Endodermal cell (in vitro differentiated cells): ENCODE data around the gene SBK2. TPM values are rescaled to one million over a fixed set of nuclear protein-coding genes. Genes with fewer than 3 reads are reported as not detected.

Experiments
- DNase-seq: peaks from one replicate; pipeline ENCODE4 v3.0.0-alpha.2; 2017
- H3K27ac ChIP-seq: 2 replicates; pipeline ENCODE4 v1.5.1; 2013; ENCODE audit warnings: mild to moderate bottlenecking, low read depth, low read length, moderate library complexity
- H3K27me3 ChIP-seq: 2 replicates; pipeline ENCODE4 v1.6.1; 2013; ENCODE audit warnings: mild to moderate bottlenecking, low read length, moderate library complexity; ENCODE audit not compliant: insufficient read depth, control insufficient read depth, poor library complexity, severe bottlenecking
- H3K36me3 ChIP-seq: 2 replicates; pipeline ENCODE4 v1.7.0; 2013; ENCODE audit warnings: mild to moderate bottlenecking, low read length, moderate library complexity; ENCODE audit not compliant: control insufficient read depth, insufficient read depth
- H3K4me1 ChIP-seq: one replicate; pipeline ENCODE4 v1.7.0; 2013; ENCODE audit warnings: low read length; ENCODE audit not compliant: control insufficient read depth, insufficient read depth
- H3K4me3 ChIP-seq: 2 replicates; pipeline ENCODE4 v1.5.1; 2013; ENCODE audit warnings: mild to moderate bottlenecking, low read length, moderate library complexity
- H3K9ac ChIP-seq: 2 replicates; pipeline ENCODE4 v1.6.1; 2013; ENCODE audit warnings: mild to moderate bottlenecking, low read length, moderate library complexity; ENCODE audit not compliant: poor library complexity, severe bottlenecking; ENCODE audit errors: extremely low read depth
- H3K9me3 ChIP-seq: 2 replicates; pipeline ENCODE4 v1.6.1; 2013; ENCODE audit warnings: mild to moderate bottlenecking, low read length, moderate library complexity; ENCODE audit not compliant: control insufficient read depth
- H3K27ac Mint-ChIP-seq: 2 replicates; pipeline ENCODE4 v1.8.0; 2020; ENCODE audit warnings: mixed read lengths
- H3K27me3 Mint-ChIP-seq: 2 replicates; pipeline ENCODE4 v1.8.0; 2021; ENCODE audit warnings: mild to moderate bottlenecking, mixed read lengths; ENCODE audit not compliant: insufficient read depth
- H3K36me3 Mint-ChIP-seq: 2 replicates; pipeline ENCODE4 v1.8.0; 2020; ENCODE audit warnings: low read depth, mixed read lengths
- H3K4me1 Mint-ChIP-seq: 2 replicates; pipeline ENCODE4 v1.8.0; 2020; ENCODE audit warnings: mixed read lengths
- H3K4me3 Mint-ChIP-seq: 2 replicates; pipeline ENCODE4 v1.8.0; 2020; ENCODE audit warnings: mild to moderate bottlenecking, moderate library complexity, mixed read lengths
- H3K9me3 Mint-ChIP-seq: 2 replicates; pipeline ENCODE4 v1.8.0; 2020; ENCODE audit warnings: mild to moderate bottlenecking, mixed read lengths
- WGBS, 2 experiments: methylation state at CpG; one replicate each; pipeline versions ENCODE4 v1.1.5 to v1.1.7; 2013; ENCODE audit warnings: missing lambda C conversion rate in 2 of 2, mixed read lengths in 1 of 2; ENCODE audit not compliant: insufficient coverage in 1 of 2, insufficient read length in 1 of 2; 5-methylcytosine and 5-hydroxymethylcytosine counted together
- total RNA-seq, 2 donors: library from RNA; stranded (reverse); fragmentation: NEBNext Ultra II Directional in 1 of 2; extraction: Animal tissue kit (Norgen Biotek cat#: 25700) in 1 of 2; gene quantifications; 2 replicates in 1 of 2; 3 replicates in 1 of 2; pipeline ENCODE4 v1.2.1, GENCODE V29; 2021
- TF ChIP-seq, protein P1 (sequence below): fragments of 200-600 bp; sonication (generic); conservative IDR thresholded peaks from 2 replicates; pipeline ENCODE4 v1.5.0; 2021; ENCODE audit warnings: antibody characterized with exemption, mild to moderate bottlenecking

Gene SBK2
- total RNA-seq, 2 donors from 2014 or later = 3.3 to 6.6 TPM

DNA sequence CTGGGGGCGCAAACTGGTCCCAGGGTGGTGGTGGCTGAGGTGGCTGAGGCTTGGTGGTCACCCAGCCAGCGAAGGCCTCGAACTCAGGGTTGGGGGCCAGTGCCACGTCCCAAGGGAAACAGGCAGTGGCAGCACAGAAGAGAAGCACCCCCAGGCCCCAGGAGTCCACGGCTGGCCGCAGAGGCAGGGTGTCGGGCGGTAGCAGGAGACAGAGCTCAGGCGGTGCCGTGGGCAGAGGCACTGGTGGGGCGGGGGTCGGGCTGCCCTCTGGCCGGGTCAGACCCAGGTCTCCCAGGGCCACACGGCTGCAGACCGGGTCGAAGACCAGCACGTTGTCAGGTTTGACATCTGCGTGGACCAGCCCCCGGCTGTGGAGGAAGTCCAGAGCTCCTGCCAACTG lies 4.2 kb upstream of the SBK2 start:
- Histone ChIP-seq H3K27ac (no peak overlapping the region), H3K9ac (no peak overlapping the region), H3K9me3 (no peaks in the 10 kb centered on the region), H3K4me1 (no peaks in the 10 kb centered on the region), H3K36me3 (no peaks in the 10 kb centered on the region), H3K27me3 (no peaks in the 10 kb centered on the region), H3K4me3 (no peak overlapping the region)
- H3K9me3 Mint-ChIP-seq = no peaks in the 10 kb centered on the region
- H3K4me3 Mint-ChIP-seq = no peak overlapping the region
- WGBS, 2 experiments = 92 to 96% methylated on average over 14 to 19 of the region's 19 CpGs
- H3K36me3 Mint-ChIP-seq = no peaks in the 10 kb centered on the region
- peaks cover 23% of the 10 kb centered on the region for H3K27me3 Mint-ChIP-seq
- no peak overlapping the region for H3K27ac Mint-ChIP-seq
- DNase-seq = no peak
- peaks cover 5% of the 10 kb centered on the region for H3K4me1 Mint-ChIP-seq
- TF ChIP-seq, protein P1, sequence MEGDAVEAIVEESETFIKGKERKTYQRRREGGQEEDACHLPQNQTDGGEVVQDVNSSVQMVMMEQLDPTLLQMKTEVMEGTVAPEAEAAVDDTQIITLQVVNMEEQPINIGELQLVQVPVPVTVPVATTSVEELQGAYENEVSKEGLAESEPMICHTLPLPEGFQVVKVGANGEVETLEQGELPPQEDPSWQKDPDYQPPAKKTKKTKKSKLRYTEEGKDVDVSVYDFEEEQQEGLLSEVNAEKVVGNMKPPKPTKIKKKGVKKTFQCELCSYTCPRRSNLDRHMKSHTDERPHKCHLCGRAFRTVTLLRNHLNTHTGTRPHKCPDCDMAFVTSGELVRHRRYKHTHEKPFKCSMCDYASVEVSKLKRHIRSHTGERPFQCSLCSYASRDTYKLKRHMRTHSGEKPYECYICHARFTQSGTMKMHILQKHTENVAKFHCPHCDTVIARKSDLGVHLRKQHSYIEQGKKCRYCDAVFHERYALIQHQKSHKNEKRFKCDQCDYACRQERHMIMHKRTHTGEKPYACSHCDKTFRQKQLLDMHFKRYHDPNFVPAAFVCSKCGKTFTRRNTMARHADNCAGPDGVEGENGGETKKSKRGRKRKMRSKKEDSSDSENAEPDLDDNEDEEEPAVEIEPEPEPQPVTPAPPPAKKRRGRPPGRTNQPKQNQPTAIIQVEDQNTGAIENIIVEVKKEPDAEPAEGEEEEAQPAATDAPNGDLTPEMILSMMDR = no peak

DNA sequence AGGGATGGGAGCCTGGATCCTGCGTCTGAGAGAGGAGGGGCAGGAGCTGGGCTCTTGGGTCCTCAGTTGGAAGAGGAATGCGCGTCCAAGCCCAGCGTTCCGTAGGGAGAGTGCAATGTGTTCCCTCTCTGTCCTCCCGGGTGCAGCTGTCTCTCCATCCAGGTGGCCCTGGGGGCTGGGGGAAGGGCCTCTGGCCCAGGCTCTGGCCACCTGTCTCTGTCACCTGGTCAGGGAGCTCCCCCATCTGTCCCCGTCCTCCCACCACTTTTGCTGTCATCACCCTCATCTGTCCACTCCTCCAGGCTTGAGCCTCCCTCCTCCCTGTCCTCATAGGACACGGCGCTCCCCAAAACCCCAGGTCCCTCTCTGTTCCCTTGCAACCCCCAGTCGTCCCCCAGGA lies 3.7 kb upstream of the SBK2 start:
- Histone ChIP-seq H3K9ac (no peak overlapping the region), H3K9me3 (no peaks in the 10 kb centered on the region), H3K27me3 (no peaks in the 10 kb centered on the region), H3K4me1 (no peaks in the 10 kb centered on the region), H3K27ac (no peak overlapping the region), H3K36me3 (no peaks in the 10 kb centered on the region), H3K4me3 (no peak overlapping the region)
- WGBS, 2 experiments = 65 to 79% methylated on average over 7 to 10 of the region's 10 CpGs
- no peak for DNase-seq
- H3K4me3 Mint-ChIP-seq = no peak overlapping the region
- H3K27me3 Mint-ChIP-seq = peaks cover 22% of the 10 kb centered on the region
- H3K36me3 Mint-ChIP-seq = no peaks in the 10 kb centered on the region
- no peaks in the 10 kb centered on the region for H3K9me3 Mint-ChIP-seq
- TF ChIP-seq, protein P1 = no peak
- H3K27ac Mint-ChIP-seq = no peak overlapping the region
- H3K4me1 Mint-ChIP-seq = peaks cover under 1% of the 10 kb centered on the region

DNA sequence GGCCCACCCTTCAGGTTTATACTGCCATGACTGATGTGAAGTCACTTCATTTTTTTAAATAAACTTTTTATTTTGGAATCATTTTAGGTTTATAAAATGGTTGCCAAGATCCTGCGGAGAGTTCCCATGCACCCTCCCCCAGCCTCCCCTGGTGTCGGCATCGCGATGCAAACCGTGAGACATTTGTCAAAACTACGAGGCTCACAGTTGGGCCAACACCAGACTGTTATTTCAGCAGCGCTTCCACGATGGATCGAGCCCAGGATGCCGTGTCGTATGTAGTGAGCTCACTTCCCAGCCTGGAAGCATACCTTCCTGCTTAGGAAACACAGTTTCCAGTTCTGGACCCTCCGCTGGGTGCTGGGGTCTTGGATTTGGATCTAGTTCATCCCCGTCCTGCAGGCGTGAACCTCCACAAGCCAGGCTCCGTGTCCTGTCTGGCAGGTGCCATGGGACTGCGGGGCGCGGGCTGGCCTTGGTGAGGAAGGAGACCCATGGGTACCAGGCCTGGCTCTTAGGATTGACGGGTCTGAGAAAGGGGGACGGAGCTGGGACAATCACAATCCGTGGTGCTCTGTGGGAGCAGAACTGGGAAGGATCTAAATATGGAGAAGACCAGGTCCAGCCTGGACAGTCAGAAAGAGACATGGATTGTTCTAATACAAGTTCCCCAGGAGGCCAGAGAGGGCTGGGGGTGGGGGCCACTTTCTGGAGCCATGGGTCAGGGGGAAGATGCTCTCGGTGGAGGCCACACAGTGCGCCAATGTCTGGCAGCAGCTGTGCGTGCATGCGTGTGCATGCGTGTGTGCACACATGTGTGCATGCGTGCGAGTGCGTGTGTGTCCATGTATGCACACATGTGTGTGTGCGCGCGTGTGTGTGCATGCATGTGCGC lies 2.4 kb upstream of the SBK2 start:
- Mint-ChIP-seq H3K4me1 (no peaks in the 10 kb centered on the region), H3K27me3 (peaks cover 18% of the 10 kb centered on the region), H3K27ac (no peak overlapping the region), H3K4me3 (no peak overlapping the region), H3K9me3 (no peaks in the 10 kb centered on the region), H3K36me3 (no peaks in the 10 kb centered on the region)
- H3K9me3 ChIP-seq = no peaks in the 10 kb centered on the region
- H3K36me3 ChIP-seq = no peaks in the 10 kb centered on the region
- no peaks in the 10 kb centered on the region for H3K4me1 ChIP-seq
- H3K4me3 ChIP-seq = no peak overlapping the region
- H3K9ac ChIP-seq = no peak overlapping the region
- no peak for DNase-seq
- TF ChIP-seq, protein P1 = no peak
- 92% methylated on average over 30 to 33 of the region's 33 CpGs for WGBS, 2 experiments
- no peaks in the 10 kb centered on the region for H3K27me3 ChIP-seq
- no peak overlapping the region for H3K27ac ChIP-seq
